ENCODE results near the gene IGFBP5. TPM values are rescaled to one million over a fixed set of nuclear protein-coding genes. Genes with fewer than 3 reads are reported as not detected.

Gene IGFBP5
- polyA plus RNA-seq, 12 donors = 375 to 936 (median 458) TPM

DNA sequence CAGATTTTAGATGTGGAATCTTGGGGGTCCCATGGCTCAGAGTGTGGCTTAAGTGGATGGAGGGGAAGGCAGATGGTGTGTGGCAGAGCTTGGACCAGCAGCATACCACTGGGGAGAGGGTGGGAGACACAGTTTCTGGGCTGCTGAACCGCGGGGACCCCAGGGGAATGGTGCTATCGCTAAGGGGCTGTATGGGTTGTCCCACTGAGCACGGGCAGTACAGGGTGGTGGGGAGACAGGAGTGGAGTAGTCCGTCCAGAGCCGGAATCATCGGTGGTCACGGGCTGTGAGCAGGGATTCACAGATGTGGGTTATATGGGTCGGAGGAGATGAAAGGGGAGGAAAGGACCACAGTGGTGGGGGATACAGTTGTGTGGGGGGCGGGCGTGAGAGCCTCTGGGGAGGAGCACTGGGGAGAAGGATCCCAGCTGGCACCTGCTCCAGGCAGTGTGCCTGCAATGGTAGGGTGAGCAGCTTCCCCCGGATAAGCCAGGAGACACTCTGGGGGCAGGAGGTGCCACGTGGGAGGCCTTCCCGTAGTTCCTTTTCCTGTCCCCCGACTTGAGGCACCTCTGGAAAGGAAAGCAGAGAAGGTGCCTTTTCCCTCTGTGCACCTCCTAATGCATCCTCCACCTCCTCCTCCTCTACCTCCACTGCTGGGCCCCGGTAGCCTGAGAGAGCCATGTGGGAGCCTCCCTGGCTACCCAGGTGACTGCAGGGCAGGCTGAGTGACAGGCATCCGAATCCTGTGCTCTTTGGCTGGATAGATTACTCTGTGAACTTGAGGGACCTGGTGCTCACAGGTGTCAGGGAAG, 24.9 kb downstream of the IGFBP5 start:
- no peak for DNase-seq

- DNase-seq = peak; percentile 83
Measured at GRCh38 chr2:216666461-216667233, 28.7 kb downstream of the IGFBP5 start.

DNA sequence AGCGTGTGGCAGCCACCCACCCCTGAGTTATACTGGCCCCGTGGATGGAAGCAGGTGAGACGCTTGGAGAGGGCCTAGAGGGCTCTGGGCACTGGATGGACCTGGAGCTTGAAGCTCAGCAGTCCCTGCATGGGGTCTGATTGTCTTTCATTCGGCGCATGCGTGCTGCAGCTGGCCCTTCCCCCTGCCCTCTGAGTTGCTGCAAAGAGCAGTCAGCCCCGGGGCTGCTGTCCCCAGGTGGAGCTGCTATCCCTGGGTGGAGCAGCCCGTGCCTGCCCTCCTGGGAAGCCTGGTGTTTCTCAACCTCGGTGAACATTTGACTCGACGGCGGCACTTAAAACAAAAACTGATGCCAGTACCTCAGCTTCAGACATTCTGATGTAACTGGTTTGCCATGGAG, 29.6 kb downstream of the IGFBP5 start:
- DNase-seq = no peak

GRCh38 chr2:216665242-216665641, 30.1 kb downstream of the IGFBP5 start:
- DNase-seq = no peak

DNA sequence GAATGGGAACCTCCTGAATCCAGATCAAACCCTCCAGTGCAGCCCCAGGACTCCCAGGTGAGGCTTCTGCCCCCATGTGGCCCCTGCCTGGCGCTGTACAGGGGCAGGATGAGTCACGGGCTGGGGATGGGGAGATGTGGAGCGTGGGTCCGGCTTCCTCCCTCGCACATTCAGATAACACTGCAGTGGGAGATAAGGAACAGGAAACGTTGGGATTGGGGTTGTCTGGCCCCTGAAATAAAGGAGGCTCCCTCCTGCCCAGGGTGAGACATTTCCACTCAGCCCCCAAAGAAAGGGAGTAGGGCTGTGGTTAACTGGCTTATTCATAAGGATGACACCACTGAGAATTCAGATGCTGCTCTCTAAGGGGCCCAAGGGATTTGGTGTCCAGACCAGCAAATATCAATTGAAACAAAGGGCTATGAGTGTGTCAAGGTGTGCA, 30.7 kb downstream of the IGFBP5 start:
- DNase-seq = no peak

- no peak for DNase-seq
Measured at GRCh38 chr2:216663846-216664245, 31.5 kb downstream of the IGFBP5 start.

DNA sequence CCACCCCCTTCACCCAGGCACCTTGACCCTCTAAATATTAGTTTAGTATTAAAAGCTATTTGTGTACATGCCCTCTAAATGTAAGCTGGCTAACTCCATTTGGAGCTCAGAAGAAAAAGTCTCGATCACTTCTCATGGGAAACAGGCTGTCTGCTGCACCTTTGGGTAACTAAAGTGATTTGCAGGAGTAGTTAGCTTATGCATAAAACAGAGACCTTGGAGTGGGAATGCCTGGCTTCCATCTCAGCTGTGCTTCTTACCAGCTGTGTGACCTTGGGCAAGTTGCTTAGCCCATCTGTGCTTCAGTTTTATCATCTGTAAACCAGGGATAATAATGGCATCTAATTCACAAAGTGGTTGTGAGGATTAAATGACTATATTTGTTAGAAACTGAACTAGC, 32.2 kb downstream of the IGFBP5 start:
- no peak for DNase-seq

- no peak for DNase-seq
Measured at GRCh38 chr2:216661639-216662375, 33.5 kb downstream of the IGFBP5 start.

DNA sequence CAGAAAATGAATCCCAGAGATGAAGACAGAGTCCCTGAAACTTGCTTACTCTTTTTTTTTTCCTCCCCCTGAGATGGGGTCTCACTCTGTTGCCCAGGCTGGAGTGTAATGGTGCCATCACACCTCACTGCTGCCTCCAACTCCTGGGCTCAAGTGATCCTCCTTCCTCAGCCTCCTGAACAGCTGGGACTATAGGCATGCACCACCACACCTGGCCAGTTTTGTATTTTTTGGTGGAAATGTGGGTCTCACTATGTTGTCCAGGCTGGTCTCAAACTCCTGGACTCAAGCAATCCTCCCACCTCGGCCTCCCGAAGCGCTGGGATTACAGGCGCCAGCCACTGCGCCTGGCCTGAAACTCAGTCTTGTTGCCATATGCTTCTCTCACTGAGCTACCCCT, 34.3 kb downstream of the IGFBP5 start:
- DNase-seq = no peak

- DNase-seq = no peak
Measured at GRCh38 chr2:216660496-216660895, 34.9 kb downstream of the IGFBP5 start.

GRCh38 chr2:216659276-216659675, 36.1 kb downstream of the IGFBP5 start:
- DNase-seq = no peak

GRCh38 chr2:216658757-216659156, 36.6 kb downstream of the IGFBP5 start:
- DNase-seq = no peak

DNA sequence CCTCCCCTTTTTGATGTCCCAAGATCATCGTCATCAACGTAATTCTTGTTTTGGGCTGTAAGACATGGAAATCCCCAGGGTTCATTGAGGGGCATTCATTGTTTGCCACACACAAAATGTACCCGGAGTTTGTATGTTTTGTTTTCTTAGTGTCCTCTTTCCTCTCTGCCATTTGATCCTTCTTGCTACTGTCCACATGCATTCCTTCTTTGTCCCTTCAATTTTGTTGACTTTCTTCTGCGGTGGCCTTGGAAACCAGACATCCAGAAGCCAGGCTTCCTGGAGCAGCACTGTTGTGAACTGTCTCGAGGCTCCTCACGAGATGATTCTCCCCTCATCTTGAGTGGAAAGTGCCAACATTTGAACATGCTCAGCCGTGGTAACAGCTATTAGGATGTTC, 37.4 kb downstream of the IGFBP5 start:
- DNase-seq = no peak

DNA sequence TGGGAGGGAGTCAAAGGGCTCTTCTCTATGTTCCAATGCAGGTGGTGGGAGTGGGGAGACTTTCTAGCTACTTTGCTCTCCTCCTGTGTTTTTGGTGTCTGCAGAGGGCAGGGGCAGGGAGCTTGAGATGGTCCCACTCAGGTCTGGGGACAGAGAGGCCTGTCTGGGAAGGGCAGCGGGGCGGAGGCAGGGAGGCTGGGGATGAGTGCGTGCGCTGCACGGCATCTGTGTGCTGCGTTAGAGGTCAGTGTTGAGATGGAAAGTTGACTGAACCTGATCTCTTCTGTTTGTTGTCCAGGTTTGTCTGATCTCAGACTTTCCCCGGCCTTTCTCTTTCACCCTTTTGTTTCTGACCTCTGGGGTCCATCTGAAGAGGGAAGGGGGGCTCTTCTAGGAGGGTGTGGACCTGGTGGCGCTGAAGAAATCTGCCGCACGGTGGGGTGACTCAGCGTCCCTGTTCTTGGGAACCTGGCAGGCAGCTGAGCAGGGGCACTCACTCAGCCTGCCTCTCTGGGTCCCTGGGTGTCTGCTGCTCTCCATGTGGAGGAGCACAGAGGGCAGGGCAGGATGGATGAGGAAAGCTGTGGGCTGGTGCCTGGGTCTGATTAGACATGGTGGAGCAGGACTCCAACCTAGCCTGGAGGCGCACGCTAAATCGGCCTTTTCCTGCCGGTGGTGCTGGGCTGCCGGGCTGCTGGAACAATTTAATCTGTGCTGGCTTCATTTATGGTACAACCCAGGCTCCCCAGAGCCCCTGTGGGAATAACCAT, 38.1 kb downstream of the IGFBP5 start:
- no peak for DNase-seq

DNA sequence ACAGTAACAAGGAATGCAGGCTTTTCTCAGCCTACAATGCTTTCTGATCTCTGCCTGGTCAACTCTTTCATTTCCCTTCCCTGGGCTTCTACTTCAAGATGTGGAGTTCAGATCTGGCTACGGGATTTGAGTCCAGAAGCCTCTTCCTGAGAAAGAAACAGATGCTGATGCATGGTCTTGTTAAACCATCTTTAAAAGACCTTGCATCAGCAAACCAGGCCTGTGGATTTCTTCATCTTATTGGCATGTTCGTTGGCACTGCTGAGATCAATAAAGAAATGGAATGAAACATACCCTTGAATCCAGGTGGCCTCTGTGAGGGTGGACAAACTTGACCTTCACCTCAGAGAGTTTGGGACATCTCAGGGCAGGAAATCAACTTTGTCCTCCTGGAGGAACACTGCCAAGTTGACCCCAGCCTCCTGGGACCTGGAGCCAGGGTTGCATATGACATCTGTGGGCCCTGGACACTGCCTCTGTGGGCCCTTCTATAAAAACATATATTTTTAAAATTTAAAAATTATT, 40.8 kb downstream of the IGFBP5 start:
- DNase-seq = no peak

DNA sequence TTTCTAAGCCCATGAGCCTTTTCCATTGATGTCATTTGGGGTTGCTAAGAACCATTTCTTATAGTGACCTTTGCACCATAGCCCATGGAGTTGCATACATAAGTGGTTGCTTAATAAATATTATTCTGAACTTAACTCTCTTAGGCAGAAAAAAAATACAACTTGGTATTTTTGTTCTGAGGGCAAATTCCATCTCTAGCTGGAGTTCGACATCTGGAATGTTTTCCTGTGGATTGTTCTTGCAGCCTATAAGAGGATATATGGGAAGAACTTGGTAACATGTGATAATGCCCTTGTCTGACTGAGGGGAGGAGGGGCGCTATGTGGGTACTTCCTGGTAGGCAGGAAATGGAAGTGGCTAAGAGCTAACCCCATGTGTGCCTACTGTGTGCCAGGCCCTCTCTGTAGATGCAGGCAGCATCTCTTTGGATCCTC, 41.4 kb downstream of the IGFBP5 start:
- no peak for DNase-seq

DNA sequence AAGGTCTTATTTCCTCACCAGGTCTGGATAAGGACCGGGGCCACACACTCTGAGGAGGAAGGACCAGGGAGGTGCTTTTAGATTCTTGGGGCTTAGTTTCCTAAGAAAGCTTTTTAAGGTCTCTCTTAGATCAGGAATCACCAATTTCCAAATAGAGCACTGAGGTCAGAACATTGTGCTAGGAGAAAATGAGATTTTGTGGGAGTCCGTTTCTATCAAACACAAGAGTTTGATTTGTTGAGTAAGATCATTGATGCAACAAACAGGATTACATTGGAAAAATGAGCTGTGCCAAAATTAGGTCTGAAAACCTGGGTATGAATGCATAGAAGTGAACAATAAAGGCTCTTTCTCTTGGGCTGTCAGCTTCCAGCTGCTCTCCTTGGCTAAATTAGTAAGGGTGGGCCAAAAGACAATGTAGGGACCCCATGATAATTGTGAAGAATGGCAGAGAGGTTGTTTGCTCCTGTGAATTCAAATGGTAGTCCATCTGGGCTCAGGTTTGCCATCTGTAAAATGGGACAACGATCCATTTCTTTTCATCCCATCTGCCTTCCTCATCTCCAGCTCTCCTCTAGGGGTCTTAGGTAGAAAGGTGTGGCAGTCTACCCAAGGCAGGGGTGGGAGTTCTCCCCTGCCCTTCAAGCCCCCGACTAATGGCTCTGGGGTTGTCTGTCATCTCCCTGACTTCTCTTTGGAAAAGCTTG, 42.1 kb downstream of the IGFBP5 start:
- no peak for DNase-seq

DNA sequence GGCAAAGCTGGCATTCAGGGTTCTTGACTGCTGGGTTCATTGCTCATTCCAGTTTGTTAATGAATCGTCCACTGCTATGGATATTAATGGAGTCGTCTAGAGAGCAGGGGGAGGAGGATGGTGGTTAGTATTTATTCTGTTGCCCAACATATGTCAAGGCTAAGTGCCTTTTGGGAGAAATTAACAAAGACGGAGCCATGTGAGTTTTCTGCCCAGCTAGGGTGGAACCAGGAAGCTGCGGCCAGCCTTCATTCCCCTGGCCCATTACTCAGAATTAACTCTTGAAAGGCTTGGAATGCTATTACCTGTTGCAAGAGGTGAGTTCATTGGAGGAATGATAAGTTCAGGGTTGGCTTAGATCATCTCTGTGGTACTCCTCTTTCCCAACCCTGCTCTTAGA, 42.8 kb downstream of the IGFBP5 start:
- DNase-seq = no peak

- no peak for DNase-seq
Measured at GRCh38 chr2:216651351-216651881, 43.9 kb downstream of the IGFBP5 start.

DNA sequence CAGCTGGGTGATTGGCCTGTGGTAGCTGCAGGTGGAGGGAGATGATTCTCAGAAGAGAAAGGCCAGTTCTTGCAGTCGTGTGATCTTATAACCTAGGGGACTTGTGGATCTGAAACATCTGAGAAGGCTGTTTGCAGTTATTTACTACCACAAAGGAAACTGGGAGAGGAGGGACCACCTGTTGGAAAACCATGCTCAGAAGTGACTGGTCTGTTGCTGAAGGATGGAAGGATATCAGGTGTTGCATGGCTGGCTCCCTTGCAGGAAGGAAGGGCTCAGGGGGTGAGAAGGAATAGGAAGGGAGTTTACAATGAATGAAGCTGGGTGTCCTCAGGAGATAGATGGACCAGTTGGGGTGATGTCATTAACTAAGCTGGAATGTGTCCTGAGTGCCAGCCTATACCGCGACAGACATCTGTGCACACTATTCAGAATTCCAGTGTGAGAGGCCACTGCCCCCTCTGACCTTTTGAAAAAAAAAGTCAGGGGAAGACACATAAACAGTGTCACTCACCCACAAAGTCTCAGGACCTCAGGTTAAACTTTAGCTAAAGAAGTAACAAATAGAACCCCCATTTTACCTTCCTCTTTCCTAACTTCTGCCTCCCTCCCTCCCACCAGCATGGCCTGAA, 44.6 kb downstream of the IGFBP5 start:
- DNase-seq = no peak
